ENCODE measurements around the gene ANKRD52. TPM values are rescaled to one million over a fixed set of nuclear protein-coding genes. Genes with fewer than 3 reads are reported as not detected.
A peak's percentile ranks its signal among the peaks of the same experiment; 100 is the strongest.

ANKRD52 gene
- total RNA-seq, 1 donor from 2014 or later: 63.2 TPM

- no peaks in the 10 kb centered on the region for H3K36me3 Mint-ChIP-seq
- no peak for DNase-seq (ENCODE audit: low spot score in 2 of 2, unreplicated experiment in 2 of 2)
- H3K4me1 Mint-ChIP-seq: peaks cover 19% of the 10 kb centered on the region
- TF ChIP-seq CTCF (IDR thresholded peaks at IDR 0.05; ENCODE audit: unreplicated experiment): no peak
- no peaks in the 10 kb centered on the region for H3K9me3 Mint-ChIP-seq
- H3K4me3 Mint-ChIP-seq: no peak overlapping the region
- H3K27ac Mint-ChIP-seq: peak overlapping the region; percentile 4
- peaks cover 1% of the 10 kb centered on the region for H3K27me3 Mint-ChIP-seq (ENCODE audit: low read depth)
These were observed 65.6 kb downstream of the ANKRD52 start for GRCh38 chr12:56192582-56192981.

GRCh38 chr12:56190695-56191155 is 67.5 kb downstream of the ANKRD52 start:
- no peak for DNase-seq (ENCODE audit: low spot score in 2 of 2, unreplicated experiment in 2 of 2)
- Mint-ChIP-seq H3K36me3 (peaks cover 7% of the 10 kb centered on the region), H3K27ac (peak overlapping the region; percentile 97), H3K27me3 (ENCODE audit: low read depth) (peaks cover 1% of the 10 kb centered on the region), H3K4me3 (peak overlapping the region; percentile 91), H3K4me1 (peaks cover 19% of the 10 kb centered on the region), H3K9me3 (no peaks in the 10 kb centered on the region)
- TF ChIP-seq CTCF (IDR thresholded peaks at IDR 0.05; ENCODE audit: unreplicated experiment): no peak

GRCh38 chr12:56189918-56190694 is 68.1 kb downstream of the ANKRD52 start:
- Mint-ChIP-seq H3K4me1 (peaks cover 19% of the 10 kb centered on the region), H3K36me3 (peaks cover 9% of the 10 kb centered on the region), H3K27me3 (ENCODE audit: low read depth) (peaks cover 1% of the 10 kb centered on the region), H3K4me3 (peak overlapping the region; percentile 91), H3K9me3 (no peaks in the 10 kb centered on the region), H3K27ac (peak overlapping the region; percentile 97)
- TF ChIP-seq CTCF (IDR thresholded peaks at IDR 0.05; ENCODE audit: unreplicated experiment): peak; percentile 42
- peak; percentile 80 to 98 for DNase-seq (ENCODE audit: low spot score in 2 of 2, unreplicated experiment in 2 of 2)

GRCh38 chr12:56189099-56189917 is 68.9 kb downstream of the ANKRD52 start, which contains the start of gene SMARCC2:
SMARCC2 (minus strand) TSS chr12:56189483; CDS start chr12:56189461, 22 bp downstream.
- Mint-ChIP-seq H3K27me3 (ENCODE audit: low read depth) (peaks cover 1% of the 10 kb centered on the region), H3K36me3 (peaks cover 16% of the 10 kb centered on the region), H3K27ac (peak within 1 kb of the TSS; percentile 97), H3K4me1 (peaks cover 19% of the 10 kb centered on the region), H3K9me3 (no peaks in the 10 kb centered on the region), H3K4me3 (peak within 1 kb of the TSS; percentile 91)
- TF ChIP-seq CTCF (IDR thresholded peaks at IDR 0.05; ENCODE audit: unreplicated experiment): peak; percentile 81
- DNase-seq (ENCODE audit: low spot score in 2 of 2, unreplicated experiment in 2 of 2): peak; percentile 79 to 90

GRCh38 chr12:56188778-56189098 is 69.4 kb downstream of the ANKRD52 start:
- H3K4me3 Mint-ChIP-seq: peak overlapping the region; percentile 75
- H3K36me3 Mint-ChIP-seq: peaks cover 16% of the 10 kb centered on the region
- H3K9me3 Mint-ChIP-seq: no peaks in the 10 kb centered on the region
- H3K27ac Mint-ChIP-seq: peak overlapping the region; percentile 89
- peak in 1 of 2 experiments; percentile 60 for DNase-seq (ENCODE audit: low spot score in 2 of 2, unreplicated experiment in 2 of 2)
- peaks cover 1% of the 10 kb centered on the region for H3K27me3 Mint-ChIP-seq (ENCODE audit: low read depth)
- H3K4me1 Mint-ChIP-seq: peaks cover 19% of the 10 kb centered on the region
- no peak for TF ChIP-seq CTCF (IDR thresholded peaks at IDR 0.05; ENCODE audit: unreplicated experiment)
